Activated CD4-positive, alpha-beta T cell treated with anti-CD3 and anti-CD28 coated beads for 24 hours (primary cell): Measurements from ENCODE around the gene TIPRL.

Source experiments
- DNase-seq, 2 donors: peaks; one replicate each; pipeline ENCODE4 v3.0.0-alpha.2; 2020; ENCODE audit warnings: low read depth in 2 of 2

TIPRL gene

GRCh38 chr1:168213349-168213748, 34.6 kb downstream of the TIPRL start:
- no peak for DNase-seq

- no peak for DNase-seq
Observed at GRCh38 chr1:168216171-168216570, 37.4 kb downstream of the TIPRL start.

- DNase-seq: no peak
Observed at GRCh38 chr1:168217664-168218063, 38.9 kb downstream of the TIPRL start.

- DNase-seq: no peak
Observed at GRCh38 chr1:168218658-168219057, 39.9 kb downstream of the TIPRL start.

- no peak for DNase-seq
Observed at GRCh38 chr1:168220470-168220871, 41.7 kb downstream of the TIPRL start.

- no peak for DNase-seq
Observed at GRCh38 chr1:168221275-168221674, 42.5 kb downstream of the TIPRL start.

- no peak for DNase-seq
Observed at GRCh38 chr1:168223261-168223660, 44.5 kb downstream of the TIPRL start.

GRCh38 chr1:168223681-168224540, 45.1 kb downstream of the TIPRL start:
- DNase-seq: no peak

GRCh38 chr1:168224991-168225390, 46.2 kb downstream of the TIPRL start:
- no peak for DNase-seq

GRCh38 chr1:168225476-168226190, 46.9 kb downstream of the TIPRL start, which contains the start of gene SFT2D2:
SFT2D2 (plus strand) TSS chr1:168226004; CDS start chr1:168226080, 76 bp downstream.
- peak; percentile 59 to 68 for DNase-seq

- DNase-seq: no peak
Observed at GRCh38 chr1:168227620-168228019, 48.9 kb downstream of the TIPRL start.

GRCh38 chr1:168229893-168230292, 51.1 kb downstream of the TIPRL start:
- DNase-seq: no peak

GRCh38 chr1:168230709-168231108, 51.9 kb downstream of the TIPRL start:
- DNase-seq: no peak

- DNase-seq: peak in 1 of 2 donors; percentile 18
Observed at GRCh38 chr1:168234846-168235547, 56.2 kb downstream of the TIPRL start.

- no peak for DNase-seq
Observed at GRCh38 chr1:168235548-168235885, 56.8 kb downstream of the TIPRL start.

- DNase-seq: no peak
Observed at GRCh38 chr1:168235937-168236336, 57.2 kb downstream of the TIPRL start.

GRCh38 chr1:168236836-168237611, 58.3 kb downstream of the TIPRL start:
- no peak for DNase-seq

- no peak for DNase-seq
Observed at GRCh38 chr1:168243198-168243597, 64.4 kb downstream of the TIPRL start.

GRCh38 chr1:168243636-168244212, 65.0 kb downstream of the TIPRL start:
- DNase-seq: no peak

GRCh38 chr1:168245042-168245441, 66.3 kb downstream of the TIPRL start:
- no peak for DNase-seq

- no peak for DNase-seq
Observed at GRCh38 chr1:168246506-168246905, 67.7 kb downstream of the TIPRL start.
